CD8-positive, alpha-beta memory T cell (primary cell): ENCODE results near the gene OR7A5. TPM values are rescaled to one million over a fixed set of nuclear protein-coding genes. Genes with fewer than 3 reads are reported as not detected.

ENCODE experiments used
- polyA plus RNA-seq: library from polyadenylated mRNA; unstranded; fragments of 300-500 nt; fragmentation: Illumina TruSeq; gene quantifications from one replicate; pipeline ENCODE4 v1.2.3, GENCODE V29; 2021
- total RNA-seq, 2 experiments: library from RNA; stranded (reverse); gene quantifications; one replicate each; pipeline ENCODE4 v1.2.3, GENCODE V29; 2021

The OR7A5 gene
- total and polyA plus RNA-seq, 3 experiments from 2014 or later = not detected

Other genes with a start within 250 kb of the OR7A5 start
- gene ADGRE3, start 160.3 kb downstream of the OR7A5 start, total RNA-seq = not detected
- gene ADGRE3, start 160.3 kb downstream of the OR7A5 start, polyA plus RNA-seq = 0.17 TPM
- 1 to 10 TPM; 9.3 to 10.0 TPM for gene ZNF333, start 145.1 kb downstream of the OR7A5 start, total RNA-seq
- 10.5 TPM for gene ZNF333, start 145.1 kb downstream of the OR7A5 start, polyA plus RNA-seq
- gene ADGRE2, start 56.6 kb downstream of the OR7A5 start, total RNA-seq = under 1 TPM; 0.44 to 0.55 TPM
- gene ADGRE2, start 56.6 kb downstream of the OR7A5 start, polyA plus RNA-seq = 0.09 TPM
- not detected for gene OR7C1, start within 50 bp of the OR7A5 start, total RNA-seq
- gene OR7C1, start within 50 bp of the OR7A5 start, polyA plus RNA-seq = not detected
- not detected for gene OR7A10, start 13.7 kb upstream of the OR7A5 start, total RNA-seq
- gene OR7A10, start 13.7 kb upstream of the OR7A5 start, polyA plus RNA-seq = not detected
- not detected for gene OR7A17, start 50.9 kb upstream of the OR7A5 start, total RNA-seq
- gene OR7A17, start 50.9 kb upstream of the OR7A5 start, polyA plus RNA-seq = not detected
- gene OR7C2, start 106.3 kb upstream of the OR7A5 start, total RNA-seq = not detected
- not detected for gene OR7C2, start 106.3 kb upstream of the OR7A5 start, polyA plus RNA-seq
- gene SLC1A6, start 144.7 kb upstream of the OR7A5 start, total RNA-seq = not detected
- gene SLC1A6, start 144.7 kb upstream of the OR7A5 start, polyA plus RNA-seq = not detected
- not detected for gene CASP14, start 214.3 kb upstream of the OR7A5 start, total RNA-seq
- gene CASP14, start 214.3 kb upstream of the OR7A5 start, polyA plus RNA-seq = not detected
- not detected for gene OR1I1, start 247.0 kb upstream of the OR7A5 start, total RNA-seq
- gene OR1I1, start 247.0 kb upstream of the OR7A5 start, polyA plus RNA-seq = not detected